ENCODE data around the gene MIF.
A peak's percentile ranks its signal among the peaks of the same experiment; 100 is the strongest.
"Not testable (repeated sequence)": the region's sequence is repeated elsewhere in the genome, so short reads cannot be mapped to it uniquely, and the experiment has no call there.

MIF gene

DNA sequence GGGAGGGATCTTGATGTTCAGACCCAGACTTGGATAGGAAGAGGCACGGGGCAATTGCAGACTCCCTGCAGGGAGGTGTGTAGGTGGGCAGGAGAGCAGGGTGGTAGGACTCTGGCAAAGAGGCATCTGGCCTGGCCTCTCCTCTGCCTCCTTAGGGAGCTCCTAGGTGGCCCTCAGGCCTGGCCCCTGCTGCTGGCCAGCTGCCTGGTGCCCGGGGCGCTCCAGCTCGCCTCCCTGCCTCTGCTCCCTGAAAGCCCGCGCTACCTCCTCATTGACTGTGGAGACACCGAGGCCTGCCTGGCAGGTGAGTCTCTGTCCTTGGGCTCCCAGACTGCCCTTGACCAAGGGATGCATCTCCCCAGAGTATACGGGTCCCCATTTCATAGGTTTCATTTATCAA lies 16.6 kb upstream of the MIF start:
- DNase-seq: no peak

- DNase-seq: no peak
Observed at GRCh38 chr22:23878219-23878618, 16.0 kb upstream of the MIF start.

DNA sequence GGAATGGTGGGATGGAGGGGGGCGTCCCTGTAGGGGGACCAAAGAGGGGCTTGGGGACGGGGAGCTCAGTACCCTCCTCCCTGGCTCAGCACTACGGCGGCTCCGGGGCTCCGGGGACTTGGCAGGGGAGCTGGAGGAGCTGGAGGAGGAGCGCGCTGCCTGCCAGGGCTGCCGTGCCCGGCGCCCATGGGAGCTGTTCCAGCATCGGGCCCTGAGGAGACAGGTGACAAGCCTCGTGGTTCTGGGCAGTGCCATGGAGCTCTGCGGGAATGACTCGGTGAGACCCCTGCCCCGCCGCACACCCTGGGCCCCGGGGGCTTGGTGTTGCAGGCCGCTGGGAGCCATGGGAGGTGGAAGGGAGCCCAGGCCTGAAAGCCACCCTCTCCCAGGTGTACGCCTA lies 11.8 kb upstream of the MIF start:
- DNase-seq: no peak

DNA sequence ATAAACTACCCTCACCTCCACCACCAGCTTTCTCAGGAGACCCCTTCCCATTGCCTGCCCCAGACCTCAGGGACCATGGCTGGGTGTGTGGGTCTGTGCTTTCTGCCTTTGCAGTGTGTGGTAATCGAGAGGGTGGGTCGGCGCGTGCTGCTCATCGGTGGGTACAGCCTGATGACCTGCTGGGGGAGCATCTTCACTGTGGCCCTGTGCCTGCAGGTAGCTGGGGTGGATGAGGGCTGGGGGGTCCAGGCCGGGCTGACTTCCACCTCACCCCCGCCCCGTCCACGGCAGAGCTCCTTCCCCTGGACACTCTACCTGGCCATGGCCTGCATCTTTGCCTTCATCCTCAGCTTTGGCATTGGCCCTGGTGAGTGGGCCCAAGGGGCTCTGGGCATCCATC lies 10.5 kb upstream of the MIF start:
- no peak for DNase-seq

GRCh38 chr22:23884140-23884539 lies 10.0 kb upstream of the MIF start:
- no peak for DNase-seq

DNA sequence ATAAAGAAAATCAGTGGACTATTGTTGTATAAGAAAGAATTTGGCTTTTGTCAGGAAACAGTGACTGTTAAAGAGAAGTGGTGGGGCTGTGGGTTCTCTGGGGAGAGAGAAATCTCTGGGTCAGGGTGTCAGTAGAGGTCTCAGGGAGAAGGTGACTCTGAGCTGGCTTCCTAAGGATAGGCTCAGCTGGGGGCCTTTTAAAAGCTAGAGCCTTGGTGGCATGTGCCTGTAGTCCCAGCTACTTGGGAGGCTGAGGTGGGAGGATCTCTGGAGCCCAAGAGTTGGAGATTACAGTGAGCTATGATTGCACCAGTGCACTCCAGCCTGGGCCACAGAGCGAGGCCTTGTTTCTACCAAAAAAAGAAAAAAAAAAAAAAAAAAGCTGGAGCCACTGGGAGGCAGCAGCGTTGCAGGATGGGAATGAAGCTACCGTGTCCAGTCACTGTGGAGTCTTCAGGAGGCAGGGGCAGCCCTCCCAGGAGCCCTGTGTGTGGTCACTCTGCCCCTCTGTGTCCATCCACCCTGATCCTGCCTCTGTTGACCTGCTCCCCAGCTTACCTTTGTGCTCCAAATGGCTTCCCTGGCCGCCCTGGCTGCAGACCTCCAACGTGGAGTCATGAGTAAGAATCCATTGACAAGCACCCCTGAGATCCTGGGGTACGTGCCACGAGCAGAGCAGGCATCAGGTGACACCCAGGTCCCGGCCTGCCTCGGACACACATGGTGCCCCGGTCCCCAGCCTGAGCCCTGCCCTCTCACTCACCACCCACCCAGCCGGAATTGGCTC lies 5.4 kb upstream of the MIF start:
- DNase-seq: no peak

DNA sequence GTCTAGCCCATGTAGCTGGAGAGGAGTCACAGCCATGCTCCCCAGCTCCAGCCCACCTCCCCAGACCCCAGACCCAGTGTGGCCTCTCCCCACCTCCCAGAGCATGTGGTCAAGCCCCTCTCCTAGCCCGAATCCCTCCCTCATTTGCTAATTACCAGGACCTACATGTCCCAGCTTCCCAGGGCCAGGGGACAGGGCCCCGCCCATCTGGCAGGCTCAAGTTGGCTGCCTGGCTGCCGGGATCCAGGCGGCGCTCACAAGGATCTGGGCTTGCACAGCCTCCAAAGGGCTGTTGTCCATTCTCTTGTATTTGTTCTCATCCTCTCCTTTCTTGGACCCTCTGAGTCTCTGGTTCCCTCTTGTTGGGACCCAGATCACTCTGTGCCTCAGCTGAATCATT lies 4.6 kb upstream of the MIF start:
- no peak for DNase-seq

DNA sequence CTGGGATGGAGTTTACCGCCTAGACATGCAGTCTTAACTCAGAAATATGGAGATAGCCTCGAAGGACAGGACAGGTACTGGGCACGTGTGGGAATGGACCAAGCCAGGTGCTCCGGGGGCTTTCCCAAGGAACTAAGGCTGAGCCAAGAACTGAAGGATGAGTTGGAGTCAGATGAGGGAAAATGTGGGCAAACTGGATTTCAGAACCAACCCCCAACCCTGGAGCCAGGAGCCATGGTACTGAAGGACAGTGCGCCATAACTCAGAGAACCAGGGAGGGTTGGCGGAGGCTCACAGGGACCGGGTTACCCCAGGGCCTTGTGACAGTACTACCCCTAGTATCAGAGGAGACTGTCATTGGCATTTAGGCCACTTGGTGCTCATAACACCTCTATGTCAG lies 2.5 kb upstream of the MIF start:
- no peak for DNase-seq

DNA sequence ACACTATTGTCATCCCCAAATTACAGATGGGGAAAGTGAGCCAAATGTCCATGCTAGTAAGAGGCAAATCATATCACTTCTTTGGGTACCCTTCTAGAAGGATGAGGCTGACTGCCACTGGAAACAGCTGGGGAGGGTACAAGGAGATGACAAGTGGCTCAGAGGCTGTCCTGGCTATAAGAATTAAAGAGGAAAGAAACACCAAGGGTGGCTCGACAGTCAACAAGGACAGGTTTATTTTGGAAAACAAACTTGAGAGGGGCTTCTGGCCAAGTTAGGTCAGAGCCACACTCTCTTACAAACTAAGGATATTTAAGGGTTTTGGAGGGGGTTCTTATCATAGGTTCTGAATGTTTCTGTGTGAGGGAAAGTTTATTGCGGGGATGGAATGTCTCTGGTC lies 2.1 kb upstream of the MIF start:
- no peak for DNase-seq

- DNase-seq: no peak
Observed at GRCh38 chr22:23892706-23893105, 1.5 kb upstream of the MIF start.

DNA sequence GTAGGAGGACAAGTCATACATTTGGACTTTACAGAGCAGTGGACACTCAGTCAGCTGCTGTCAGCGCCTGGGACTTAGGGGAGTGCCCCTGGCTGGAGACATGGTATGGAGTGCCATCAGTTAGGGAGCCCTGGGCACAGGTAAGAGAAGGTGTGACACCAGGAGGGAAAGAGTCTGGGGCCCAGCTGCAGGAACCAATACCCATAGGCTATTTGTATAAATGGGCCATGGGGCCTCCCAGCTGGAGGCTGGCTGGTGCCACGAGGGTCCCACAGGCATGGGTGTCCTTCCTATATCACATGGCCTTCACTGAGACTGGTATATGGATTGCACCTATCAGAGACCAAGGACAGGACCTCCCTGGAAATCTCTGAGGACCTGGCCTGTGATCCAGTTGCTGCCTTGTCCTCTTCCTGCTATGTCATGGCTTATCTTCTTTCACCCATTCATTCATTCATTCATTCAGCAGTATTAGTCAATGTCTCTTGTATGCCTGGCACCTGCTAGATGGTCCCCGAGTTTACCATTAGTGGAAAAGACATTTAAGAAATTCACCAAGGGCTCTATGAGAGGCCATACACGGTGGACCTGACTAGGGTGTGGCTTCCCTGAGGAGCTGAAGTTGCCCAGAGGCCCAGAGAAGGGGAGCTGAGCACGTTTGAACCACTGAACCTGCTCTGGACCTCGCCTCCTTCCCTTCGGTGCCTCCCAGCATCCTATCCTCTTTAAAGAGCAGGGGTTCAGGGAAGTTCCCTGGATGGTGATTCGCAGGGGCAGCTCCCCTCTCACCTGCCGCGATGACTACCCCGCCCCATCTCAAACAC lies 850 bp upstream of the MIF start:
- no peak for DNase-seq

DNA sequence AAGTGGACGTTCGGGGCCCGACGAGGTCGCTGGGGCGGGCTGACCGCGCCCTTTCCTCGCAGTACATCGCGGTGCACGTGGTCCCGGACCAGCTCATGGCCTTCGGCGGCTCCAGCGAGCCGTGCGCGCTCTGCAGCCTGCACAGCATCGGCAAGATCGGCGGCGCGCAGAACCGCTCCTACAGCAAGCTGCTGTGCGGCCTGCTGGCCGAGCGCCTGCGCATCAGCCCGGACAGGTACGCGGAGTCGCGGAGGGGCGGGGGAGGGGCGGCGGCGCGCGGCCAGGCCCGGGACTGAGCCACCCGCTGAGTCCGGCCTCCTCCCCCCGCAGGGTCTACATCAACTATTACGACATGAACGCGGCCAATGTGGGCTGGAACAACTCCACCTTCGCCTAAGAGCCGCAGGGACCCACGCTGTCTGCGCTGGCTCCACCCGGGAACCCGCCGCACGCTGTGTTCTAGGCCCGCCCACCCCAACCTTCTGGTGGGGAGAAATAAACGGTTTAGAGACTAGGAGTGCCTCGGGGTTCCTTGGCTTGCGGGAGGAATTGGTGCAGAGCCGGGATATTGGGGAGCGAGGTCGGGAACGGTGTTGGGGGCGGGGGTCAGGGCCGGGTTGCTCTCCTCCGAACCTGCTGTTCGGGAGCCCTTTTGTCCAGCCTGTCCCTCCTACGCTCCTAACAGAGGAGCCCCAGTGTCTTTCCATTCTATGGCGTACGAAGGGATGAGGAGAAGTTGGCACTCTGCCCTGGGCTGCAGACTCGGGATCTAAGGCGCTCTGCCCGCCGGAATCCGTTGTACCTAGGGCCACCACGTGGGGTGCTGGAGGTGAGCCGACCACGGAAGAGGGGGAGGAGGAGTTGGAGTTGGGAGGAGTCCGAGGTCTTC lies 771 bp downstream of the MIF start:
- DNase-seq: peak; percentile 28 to 37

GRCh38 chr22:23895599-23896144 lies 1.5 kb downstream of the MIF start:
- DNase-seq: no peak

GRCh38 chr22:23896166-23896522 lies 2.0 kb downstream of the MIF start:
- no peak for DNase-seq

DNA sequence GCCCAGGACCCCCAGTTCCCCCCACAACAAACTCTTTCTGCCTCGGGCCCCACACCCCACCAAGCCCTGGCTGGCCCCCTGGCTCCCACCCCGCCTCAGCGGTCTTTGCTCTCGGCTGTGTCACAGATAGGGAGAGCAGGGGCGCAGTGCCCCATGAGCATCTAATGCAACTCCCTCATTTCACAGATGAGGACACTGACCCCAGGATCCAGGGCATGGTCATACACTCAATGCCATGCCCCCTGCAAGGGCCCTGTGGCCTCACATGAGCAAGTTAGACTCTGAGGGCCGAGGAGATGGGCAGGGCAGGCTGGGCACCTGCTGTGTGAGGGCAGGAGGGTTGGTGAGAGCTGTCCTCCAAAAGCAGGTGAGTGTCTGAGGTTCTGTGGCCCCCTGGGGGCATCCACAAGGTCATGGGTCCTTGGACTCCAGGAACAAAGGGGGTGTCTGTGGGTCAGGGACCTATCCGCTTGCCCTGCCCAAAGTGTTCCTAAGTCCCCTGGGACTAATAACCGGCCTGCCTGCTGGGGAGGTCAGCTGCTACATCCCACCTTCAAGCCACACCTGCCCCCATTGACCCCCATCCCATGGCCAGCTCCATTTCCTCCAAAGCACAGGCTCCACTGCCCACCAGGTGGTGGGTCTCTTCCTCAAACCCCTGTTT lies 2.5 kb downstream of the MIF start:
- no peak for DNase-seq

DNA sequence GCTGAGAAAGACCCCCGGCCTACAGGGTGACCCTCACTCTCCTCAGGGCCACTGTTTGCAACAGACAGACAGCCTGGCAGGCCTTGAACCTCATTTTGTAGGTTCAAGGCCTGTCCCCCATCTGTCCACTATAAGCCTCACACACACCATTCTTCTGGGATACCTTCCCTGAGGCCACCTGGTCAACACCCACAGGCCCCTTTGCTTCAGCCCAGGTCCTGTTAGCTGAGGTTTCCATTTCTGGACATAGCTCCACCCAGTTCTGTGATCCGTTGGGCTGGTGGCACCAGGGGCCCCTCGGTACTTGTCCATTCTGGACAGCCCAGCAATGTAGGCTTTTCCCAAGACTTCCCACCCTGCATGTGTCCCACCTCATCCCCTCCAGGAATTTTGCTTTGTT lies 3.1 kb downstream of the MIF start:
- DNase-seq: no peak

DNA sequence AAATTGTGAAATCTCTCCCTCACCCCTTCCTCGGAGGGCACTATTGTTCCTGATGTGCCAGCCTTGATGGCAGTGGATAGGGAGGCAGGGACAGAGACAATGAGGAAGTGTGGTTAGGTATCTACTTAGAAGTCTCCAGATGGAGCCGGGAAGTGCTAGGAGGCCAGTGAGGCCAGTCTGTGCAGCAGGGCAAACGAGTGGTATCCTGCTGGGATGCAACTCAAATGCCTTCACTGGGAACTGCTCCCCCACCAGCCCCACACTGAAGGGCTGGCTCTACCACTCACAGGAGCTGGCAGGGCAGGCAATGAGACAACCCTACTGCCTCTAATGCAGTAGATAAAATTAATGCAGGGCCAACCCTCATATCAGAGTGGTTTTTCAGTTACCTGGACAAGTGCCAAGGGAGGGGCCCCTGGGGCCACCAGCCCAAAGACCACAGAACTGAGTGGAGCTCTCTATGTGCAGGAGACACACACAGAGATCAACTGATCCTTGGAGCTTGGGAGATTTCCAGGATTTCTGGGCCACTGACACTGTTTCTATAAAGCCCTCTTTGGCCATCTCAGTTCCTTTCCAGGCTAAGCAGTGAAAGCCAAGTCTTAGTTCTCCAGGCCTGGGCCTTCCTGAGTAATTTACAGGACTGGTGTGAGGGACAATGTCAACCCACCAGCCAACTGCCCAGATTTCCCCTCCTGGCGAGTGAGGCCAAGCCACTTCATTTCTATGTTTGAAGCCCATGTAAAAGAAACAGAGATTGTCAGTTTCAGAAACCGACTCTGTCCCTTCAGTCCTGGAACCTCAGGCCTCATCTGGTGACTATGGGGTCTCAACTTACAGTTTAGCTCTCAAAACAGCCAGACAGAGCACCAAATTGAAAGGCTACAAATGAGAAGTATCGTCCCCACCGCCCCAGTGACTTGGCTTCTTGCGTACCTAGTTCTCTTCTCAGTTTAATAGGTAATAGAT lies 4.1 kb downstream of the MIF start:
- DNase-seq: no peak

DNA sequence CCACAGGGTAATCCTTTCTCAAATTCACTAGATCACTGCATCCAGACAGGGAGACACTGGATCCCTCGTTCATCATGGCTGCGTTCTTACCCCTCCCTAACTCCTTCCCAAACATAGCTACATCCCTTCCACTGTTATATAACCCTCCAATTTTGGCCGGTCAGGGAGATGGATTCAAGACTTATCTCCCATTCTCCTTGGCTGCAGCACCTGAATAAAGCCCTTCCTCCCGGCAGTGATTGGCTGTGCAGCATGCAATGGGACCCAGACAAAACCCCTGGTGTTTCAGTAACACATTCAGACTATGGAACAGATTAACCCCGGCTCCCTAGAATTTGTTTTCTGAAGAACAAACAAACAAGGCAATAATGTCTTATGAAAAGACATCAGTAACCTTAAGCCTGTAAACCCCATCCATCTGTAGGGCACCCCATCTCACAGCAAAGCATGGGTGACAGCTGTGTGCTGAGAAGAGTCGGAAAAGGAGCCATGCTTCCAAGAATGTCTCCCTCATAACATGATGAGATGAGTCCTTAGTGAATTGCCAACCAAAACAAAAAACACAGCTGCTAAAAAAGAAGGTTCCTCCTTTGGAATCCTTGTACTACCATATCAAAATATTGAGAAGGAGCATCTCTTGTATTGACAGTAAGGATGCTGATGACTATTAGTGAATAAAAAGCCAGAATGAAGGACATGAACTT lies 5.0 kb downstream of the MIF start:
- DNase-seq: no peak

DNA sequence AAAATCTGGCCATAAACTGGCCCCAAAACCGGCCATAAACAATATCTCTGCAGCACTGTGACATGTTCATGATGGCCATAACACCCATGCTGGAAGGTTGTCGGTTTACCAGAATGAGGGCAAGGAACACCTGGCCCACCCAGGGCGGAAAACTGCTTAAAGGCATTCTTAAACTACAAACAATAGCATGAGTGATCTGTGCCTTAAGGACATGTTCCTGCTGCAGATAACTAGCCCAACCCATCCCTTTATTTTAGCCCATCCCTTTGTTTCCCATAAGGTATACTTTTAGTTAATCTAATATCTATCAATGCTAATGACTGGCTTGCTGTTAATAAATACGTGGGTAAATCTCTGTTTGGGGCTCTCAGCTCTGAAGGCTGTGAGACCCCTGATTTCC lies 6.0 kb downstream of the MIF start:
- DNase-seq: not testable (repeated sequence)

DNA sequence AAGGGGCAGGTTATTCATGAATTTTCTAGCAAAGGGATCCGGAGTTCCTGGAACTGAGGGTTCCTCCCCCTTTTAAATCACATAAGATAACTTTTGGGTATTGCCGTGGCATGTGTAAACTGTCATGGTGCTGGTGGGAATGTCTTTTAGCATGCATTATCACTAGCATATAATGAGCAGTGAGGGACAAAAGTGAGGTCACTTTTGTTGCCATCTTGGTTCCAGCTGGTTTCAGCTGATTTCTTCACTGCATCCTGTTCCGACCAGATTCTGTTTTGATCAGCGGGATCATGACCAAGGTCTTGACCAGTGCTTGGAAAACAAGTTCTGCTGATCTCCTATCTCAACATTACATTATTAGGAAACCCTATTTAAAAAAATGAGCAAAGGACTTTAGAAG lies 7.4 kb downstream of the MIF start:
- no peak for DNase-seq

All from NCI-H1930 (cell line).